Measurements from ENCODE around the gene LAMA2. TPM values are rescaled to one million over a fixed set of nuclear protein-coding genes. Genes with fewer than 3 reads are reported as not detected.

LAMA2 gene
- polyA plus RNA-seq, 1 donor: 5.4 TPM

DNA sequence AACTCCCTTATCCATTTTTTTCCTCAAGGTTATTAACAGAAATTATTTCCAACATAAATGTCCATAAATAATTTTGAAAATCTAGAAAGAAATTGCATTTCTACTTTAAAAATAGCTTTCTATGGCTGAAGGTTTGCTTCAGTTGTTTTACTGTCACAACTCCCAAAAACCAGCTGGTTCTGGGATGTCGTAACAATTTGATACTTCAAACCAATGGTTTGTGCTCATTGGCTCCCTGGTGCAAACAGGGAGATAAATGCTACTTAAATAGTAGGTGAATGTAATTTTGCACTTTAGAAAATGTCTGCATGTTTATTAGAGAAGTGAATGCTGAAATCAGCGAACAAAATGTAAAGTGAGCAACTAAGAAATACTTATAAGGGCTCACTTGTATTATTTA, 31.1 kb downstream of the LAMA2 start:
- H3K4me3 ChIP-seq (ENCODE audit: low read length): no peak overlapping the region
- WGBS (ENCODE audit: insufficient coverage, low lambda C conversion rate): no CpG with 5 or more reads among the region's 2 CpGs
- H3K27me3 ChIP-seq (ENCODE audit: control insufficient read depth, insufficient read depth, low read length): no peaks in the 10 kb centered on the region
- H3K9me3 ChIP-seq (ENCODE audit: control insufficient read depth, low read depth, low read length): no peaks in the 10 kb centered on the region
- H3K4me1 ChIP-seq (ENCODE audit: control insufficient read depth, insufficient read depth, low read length): no peaks in the 10 kb centered on the region
- no peak overlapping the region for H3K27ac ChIP-seq (ENCODE audit: low read length)
- H3K36me3 ChIP-seq (ENCODE audit: control insufficient read depth, insufficient read depth, low read length): no peaks in the 10 kb centered on the region
- DNase-seq: no peak

DNA sequence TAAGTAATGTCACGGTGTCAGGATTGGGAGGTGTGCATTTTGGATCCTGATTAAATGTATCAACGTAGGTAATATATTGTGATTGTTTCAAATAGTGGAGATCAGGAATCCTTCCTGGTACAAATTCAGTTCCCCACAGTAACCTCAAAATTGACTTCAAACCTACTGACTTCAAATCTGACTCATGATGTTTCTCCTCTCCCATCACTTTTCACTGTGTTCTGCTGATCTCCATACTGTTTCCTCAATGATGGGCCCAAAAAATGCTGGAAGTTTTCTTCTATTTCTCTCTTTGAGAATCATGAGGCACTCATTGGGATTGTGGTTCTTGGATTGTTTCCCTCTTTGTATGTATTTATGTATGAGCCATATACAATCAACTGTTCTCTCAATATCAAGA, 35.9 kb downstream of the LAMA2 start:
- Histone ChIP-seq H3K4me3 (ENCODE audit: low read length) (no peak overlapping the region), H3K27ac (ENCODE audit: low read length) (no peak overlapping the region), H3K27me3 (ENCODE audit: control insufficient read depth, insufficient read depth, low read length) (no peaks in the 10 kb centered on the region), H3K9me3 (ENCODE audit: control insufficient read depth, low read depth, low read length) (no peaks in the 10 kb centered on the region), H3K4me1 (ENCODE audit: control insufficient read depth, insufficient read depth, low read length) (no peaks in the 10 kb centered on the region), H3K36me3 (ENCODE audit: control insufficient read depth, insufficient read depth, low read length) (no peaks in the 10 kb centered on the region)
- no peak for DNase-seq
- 100% methylated on average over 2 of the region's 2 CpGs for WGBS (ENCODE audit: insufficient coverage, low lambda C conversion rate)

DNA sequence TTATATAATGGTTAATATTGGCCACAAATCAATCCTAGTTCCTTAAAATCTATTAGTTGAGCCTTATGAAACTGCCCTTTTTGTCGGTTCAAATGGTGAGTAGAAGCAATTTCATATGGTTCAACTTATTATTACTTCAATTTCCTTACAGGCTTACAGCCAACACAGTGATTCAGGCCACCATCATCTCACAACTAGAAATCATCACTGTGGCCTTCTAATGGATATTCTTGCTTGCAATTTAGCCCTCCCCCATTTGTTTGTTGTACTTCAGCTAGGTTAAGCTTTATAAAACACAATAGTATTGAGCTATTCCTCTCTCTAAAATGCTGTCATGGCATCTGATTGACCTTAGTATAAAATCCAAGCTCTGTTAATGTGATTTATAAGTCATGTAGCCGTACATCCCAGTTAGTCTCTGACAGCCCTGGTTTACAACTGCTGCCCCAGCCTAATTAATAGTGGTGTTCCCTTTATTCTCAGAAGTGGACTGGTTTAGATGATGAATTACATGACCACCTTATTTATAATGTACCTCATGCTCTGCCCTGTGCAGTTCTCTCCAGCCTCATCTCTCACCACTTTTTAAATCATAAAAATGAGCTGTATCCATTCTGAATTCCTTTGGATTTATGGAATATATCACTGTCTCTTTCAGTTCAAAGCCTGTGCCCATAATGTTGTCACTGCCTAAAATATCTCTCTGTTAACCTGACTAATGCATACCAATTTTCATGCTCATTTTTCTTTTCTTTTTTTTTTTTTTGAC, 36.7 kb downstream of the LAMA2 start:
- H3K4me3 ChIP-seq (ENCODE audit: low read length): no peak overlapping the region
- no peaks in the 10 kb centered on the region for H3K27me3 ChIP-seq (ENCODE audit: control insufficient read depth, insufficient read depth, low read length)
- H3K27ac ChIP-seq (ENCODE audit: low read length): no peak overlapping the region
- H3K36me3 ChIP-seq (ENCODE audit: control insufficient read depth, insufficient read depth, low read length): no peaks in the 10 kb centered on the region
- no peaks in the 10 kb centered on the region for H3K4me1 ChIP-seq (ENCODE audit: control insufficient read depth, insufficient read depth, low read length)
- no CpG with 5 or more reads among the region's 2 CpGs for WGBS (ENCODE audit: insufficient coverage, low lambda C conversion rate)
- no peaks in the 10 kb centered on the region for H3K9me3 ChIP-seq (ENCODE audit: control insufficient read depth, low read depth, low read length)
- DNase-seq: no peak

DNA sequence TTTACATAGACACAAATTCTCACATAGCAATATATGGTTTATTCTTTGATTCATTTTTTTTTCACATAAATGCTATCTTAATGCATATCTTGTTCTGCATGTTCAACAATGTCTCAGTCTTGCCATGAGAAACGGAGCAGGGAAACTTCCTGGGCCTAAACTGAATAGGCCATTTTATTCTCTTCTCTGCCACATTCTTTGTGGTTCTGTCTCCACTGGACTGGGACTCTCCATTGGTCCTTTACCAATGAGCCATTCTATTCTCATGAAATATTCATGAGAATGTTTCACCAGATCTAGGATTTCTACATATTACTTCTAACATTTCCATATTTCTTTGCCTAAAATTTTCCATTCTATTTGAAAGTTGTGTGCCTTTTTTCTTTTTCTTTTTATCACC, 42.8 kb downstream of the LAMA2 start:
- WGBS (ENCODE audit: insufficient coverage, low lambda C conversion rate): no CpG with 5 or more reads among the region's 1 CpG
- no peaks in the 10 kb centered on the region for H3K4me1 ChIP-seq (ENCODE audit: control insufficient read depth, insufficient read depth, low read length)
- H3K27ac ChIP-seq (ENCODE audit: low read length): no peak overlapping the region
- no peaks in the 10 kb centered on the region for H3K36me3 ChIP-seq (ENCODE audit: control insufficient read depth, insufficient read depth, low read length)
- DNase-seq: no peak
- H3K27me3 ChIP-seq (ENCODE audit: control insufficient read depth, insufficient read depth, low read length): peaks cover 13% of the 10 kb centered on the region
- no peaks in the 10 kb centered on the region for H3K9me3 ChIP-seq (ENCODE audit: control insufficient read depth, low read depth, low read length)
- H3K4me3 ChIP-seq (ENCODE audit: low read length): no peak overlapping the region

DNA sequence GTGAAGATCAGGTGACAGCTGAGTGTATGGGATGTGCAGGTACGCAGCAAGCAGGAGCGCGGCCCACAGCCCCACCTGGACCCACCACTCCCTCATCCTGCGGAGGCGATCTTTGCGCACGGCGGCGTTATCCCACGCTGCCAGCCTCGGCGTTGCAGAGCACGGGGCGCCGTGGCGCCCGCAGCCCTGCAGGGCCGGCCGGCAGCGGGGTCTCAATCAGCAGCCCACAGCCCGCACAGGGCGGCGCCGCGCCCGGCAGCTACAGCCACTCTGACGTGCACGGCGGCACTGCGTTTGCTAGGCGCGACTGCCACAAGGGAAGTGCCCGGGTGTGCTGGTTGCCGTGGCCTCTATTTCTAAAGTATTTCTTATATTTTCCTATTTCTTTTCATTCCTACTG, 46.9 kb downstream of the LAMA2 start:
- WGBS (ENCODE audit: insufficient coverage, low lambda C conversion rate): 33% methylated on average over 3 of the region's 34 CpGs
- Histone ChIP-seq H3K9me3 (ENCODE audit: control insufficient read depth, low read depth, low read length) (no peaks in the 10 kb centered on the region), H3K27ac (ENCODE audit: low read length) (no peak overlapping the region), H3K27me3 (ENCODE audit: control insufficient read depth, insufficient read depth, low read length) (peaks cover 14% of the 10 kb centered on the region), H3K4me3 (ENCODE audit: low read length) (no peak overlapping the region), H3K4me1 (ENCODE audit: control insufficient read depth, insufficient read depth, low read length) (no peaks in the 10 kb centered on the region), H3K36me3 (ENCODE audit: control insufficient read depth, insufficient read depth, low read length) (no peaks in the 10 kb centered on the region)
- DNase-seq: no peak

DNA sequence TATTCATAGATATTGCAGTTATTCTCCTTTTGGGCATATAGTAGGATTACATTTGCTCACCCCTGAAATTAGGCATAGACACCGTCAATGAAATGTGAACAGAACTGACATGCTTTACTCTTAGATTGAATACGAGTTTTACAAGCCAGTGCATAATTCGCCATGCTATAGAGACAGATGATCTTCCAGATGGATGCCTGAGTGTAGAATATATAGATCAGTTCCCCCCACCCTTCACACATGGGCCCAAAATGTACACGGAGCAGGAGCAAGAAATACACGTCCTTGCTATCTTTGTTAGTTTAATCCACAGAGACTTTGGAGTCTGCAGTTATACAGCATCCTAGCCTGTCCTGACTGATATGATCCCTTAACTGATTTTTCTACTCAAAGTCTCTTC, 47.4 kb downstream of the LAMA2 start:
- Histone ChIP-seq H3K36me3 (ENCODE audit: control insufficient read depth, insufficient read depth, low read length) (no peaks in the 10 kb centered on the region), H3K27me3 (ENCODE audit: control insufficient read depth, insufficient read depth, low read length) (peaks cover 14% of the 10 kb centered on the region), H3K27ac (ENCODE audit: low read length) (no peak overlapping the region), H3K4me3 (ENCODE audit: low read length) (no peak overlapping the region), H3K9me3 (ENCODE audit: control insufficient read depth, low read depth, low read length) (no peaks in the 10 kb centered on the region), H3K4me1 (ENCODE audit: control insufficient read depth, insufficient read depth, low read length) (no peaks in the 10 kb centered on the region)
- WGBS (ENCODE audit: insufficient coverage, low lambda C conversion rate): 100% methylated on average over 1 of the region's 5 CpGs
- no peak for DNase-seq

DNA sequence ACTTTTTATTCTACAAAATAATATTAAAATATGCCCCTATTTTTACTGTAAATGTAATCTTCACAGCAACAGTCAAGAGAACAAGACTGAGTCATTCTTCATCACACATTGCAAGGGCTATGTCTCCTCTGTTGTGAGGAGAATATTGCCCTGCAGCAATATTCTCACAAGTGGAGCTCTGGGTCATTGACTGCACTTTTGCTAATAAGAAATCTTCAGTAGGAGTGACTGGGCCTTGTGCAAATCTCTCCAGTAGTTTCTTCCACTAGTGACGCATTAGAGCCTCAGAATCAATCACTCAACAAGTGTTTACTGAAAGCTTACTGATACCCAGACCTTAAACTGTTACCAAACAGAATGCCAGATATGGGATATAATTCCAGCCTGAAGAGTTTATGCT, 49.1 kb downstream of the LAMA2 start:
- no peak for DNase-seq
- Histone ChIP-seq H3K27me3 (ENCODE audit: control insufficient read depth, insufficient read depth, low read length) (peaks cover 14% of the 10 kb centered on the region), H3K36me3 (ENCODE audit: control insufficient read depth, insufficient read depth, low read length) (no peaks in the 10 kb centered on the region), H3K9me3 (ENCODE audit: control insufficient read depth, low read depth, low read length) (no peaks in the 10 kb centered on the region), H3K4me1 (ENCODE audit: control insufficient read depth, insufficient read depth, low read length) (no peaks in the 10 kb centered on the region), H3K27ac (ENCODE audit: low read length) (no peak overlapping the region), H3K4me3 (ENCODE audit: low read length) (no peak overlapping the region)
- no CpG with 5 or more reads among the region's 1 CpG for WGBS (ENCODE audit: insufficient coverage, low lambda C conversion rate)

DNA sequence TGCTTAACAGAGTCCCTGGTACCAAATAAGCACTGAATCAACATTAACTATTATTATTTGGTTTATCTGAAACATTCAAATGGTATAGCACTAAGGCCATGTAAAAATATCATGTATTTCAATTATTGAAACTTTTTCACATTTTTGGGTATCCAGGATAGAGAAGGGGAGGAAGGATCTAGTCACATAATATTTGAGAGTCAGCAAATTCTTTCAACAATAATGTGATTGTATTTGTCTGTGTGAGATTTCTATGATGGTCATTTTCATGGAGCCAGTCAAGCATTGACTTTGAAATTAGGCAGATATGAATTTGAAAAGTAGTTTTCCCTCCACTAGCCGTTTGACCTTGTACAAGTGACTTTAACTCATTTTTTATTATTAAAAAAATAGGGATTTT, 67.9 kb downstream of the LAMA2 start:
- no peaks in the 10 kb centered on the region for H3K27me3 ChIP-seq (ENCODE audit: control insufficient read depth, insufficient read depth, low read length)
- no peaks in the 10 kb centered on the region for H3K9me3 ChIP-seq (ENCODE audit: control insufficient read depth, low read depth, low read length)
- H3K27ac ChIP-seq (ENCODE audit: low read length): no peak overlapping the region
- no peak overlapping the region for H3K4me3 ChIP-seq (ENCODE audit: low read length)
- no peaks in the 10 kb centered on the region for H3K36me3 ChIP-seq (ENCODE audit: control insufficient read depth, insufficient read depth, low read length)
- no peak for DNase-seq
- WGBS (ENCODE audit: insufficient coverage, low lambda C conversion rate): 75% methylated on average over 1 of the region's 1 CpG
- H3K4me1 ChIP-seq (ENCODE audit: control insufficient read depth, insufficient read depth, low read length): no peaks in the 10 kb centered on the region

DNA sequence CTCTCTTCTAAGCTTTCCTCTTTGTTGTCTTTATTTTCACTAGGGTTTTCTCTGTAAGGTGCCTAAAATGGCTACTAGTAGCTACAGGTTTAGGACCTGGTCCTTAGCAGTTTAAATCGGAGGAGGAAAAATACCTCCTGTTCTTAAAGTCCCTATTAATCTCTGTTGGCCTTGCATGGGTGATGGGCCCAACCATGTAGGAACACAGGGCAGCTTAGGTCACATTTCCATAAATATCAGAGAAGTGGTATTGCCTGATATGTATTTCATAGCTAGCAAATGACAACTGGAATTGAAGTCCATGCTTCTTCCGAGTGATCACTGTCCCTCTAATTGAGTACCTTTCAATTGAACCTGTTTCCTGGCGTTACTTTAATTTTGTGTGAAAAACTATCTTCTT, 70.0 kb downstream of the LAMA2 start:
- Histone ChIP-seq H3K36me3 (ENCODE audit: control insufficient read depth, insufficient read depth, low read length) (no peaks in the 10 kb centered on the region), H3K4me3 (ENCODE audit: low read length) (no peak overlapping the region), H3K9me3 (ENCODE audit: control insufficient read depth, low read depth, low read length) (no peaks in the 10 kb centered on the region), H3K4me1 (ENCODE audit: control insufficient read depth, insufficient read depth, low read length) (no peaks in the 10 kb centered on the region), H3K27ac (ENCODE audit: low read length) (no peak overlapping the region), H3K27me3 (ENCODE audit: control insufficient read depth, insufficient read depth, low read length) (no peaks in the 10 kb centered on the region)
- WGBS (ENCODE audit: insufficient coverage, low lambda C conversion rate): 100% methylated on average over 1 of the region's 3 CpGs
- no peak for DNase-seq

DNA sequence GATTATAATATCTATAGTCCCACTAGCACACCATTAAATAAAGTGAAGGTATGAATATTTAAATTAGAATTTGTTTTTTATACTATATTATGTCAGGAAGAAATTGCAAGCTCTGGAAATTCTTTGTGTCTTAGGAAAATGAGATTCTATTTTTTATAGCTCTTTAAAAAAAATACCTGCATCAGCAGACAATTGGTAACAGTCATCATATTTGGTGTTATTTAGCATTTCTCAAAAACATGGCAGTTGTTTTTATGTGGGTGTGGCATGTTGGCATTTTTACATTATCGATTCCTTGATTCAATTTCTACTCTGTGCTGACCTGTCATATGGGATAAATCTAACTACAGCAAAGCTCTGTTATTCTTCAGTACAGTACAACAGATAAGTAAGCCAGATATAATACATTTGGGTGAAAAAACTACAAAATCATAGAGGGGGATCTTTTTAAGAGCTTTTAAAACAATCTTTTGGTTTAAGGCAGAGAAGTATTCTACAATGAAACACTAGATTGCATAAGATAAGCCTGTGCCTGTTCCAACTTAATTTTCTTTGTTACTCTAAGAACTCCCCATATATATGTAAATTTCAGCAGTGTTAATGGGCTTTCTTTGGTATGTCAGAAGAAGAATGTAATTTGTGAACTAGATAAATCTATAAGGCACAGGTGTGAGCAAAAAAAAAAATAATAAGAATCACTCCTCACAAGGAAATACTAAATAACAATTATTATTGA, 71.5 kb downstream of the LAMA2 start:
- no peak for DNase-seq
- H3K9me3 ChIP-seq (ENCODE audit: control insufficient read depth, low read depth, low read length): no peaks in the 10 kb centered on the region
- no peaks in the 10 kb centered on the region for H3K27me3 ChIP-seq (ENCODE audit: control insufficient read depth, insufficient read depth, low read length)
- H3K27ac ChIP-seq (ENCODE audit: low read length): no peak overlapping the region
- WGBS (ENCODE audit: insufficient coverage, low lambda C conversion rate): no CpG with 5 or more reads among the region's 1 CpG
- no peaks in the 10 kb centered on the region for H3K4me1 ChIP-seq (ENCODE audit: control insufficient read depth, insufficient read depth, low read length)
- H3K4me3 ChIP-seq (ENCODE audit: low read length): no peak overlapping the region
- no peaks in the 10 kb centered on the region for H3K36me3 ChIP-seq (ENCODE audit: control insufficient read depth, insufficient read depth, low read length)

DNA sequence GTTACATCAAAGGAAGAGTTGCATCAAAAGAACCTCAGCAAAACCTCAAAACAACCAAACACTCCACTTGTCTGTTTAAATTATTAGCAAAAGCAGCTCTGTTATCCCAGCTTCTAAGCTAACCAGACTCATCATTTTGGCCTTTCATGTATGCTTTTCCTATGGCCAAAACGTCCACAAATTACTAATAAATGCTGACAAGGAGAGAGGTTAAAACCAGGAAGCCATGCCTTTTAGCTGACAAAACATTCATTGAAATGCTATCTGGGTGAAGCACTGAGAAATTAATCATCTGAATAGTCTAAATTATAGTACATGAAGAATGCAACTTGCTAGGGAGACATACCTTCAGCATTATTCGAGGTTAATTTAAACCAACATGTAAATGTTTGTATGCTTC, 80.6 kb downstream of the LAMA2 start:
- WGBS (ENCODE audit: insufficient coverage, low lambda C conversion rate): no CpG with 5 or more reads among the region's 2 CpGs
- Histone ChIP-seq H3K4me1 (ENCODE audit: control insufficient read depth, insufficient read depth, low read length) (no peaks in the 10 kb centered on the region), H3K9me3 (ENCODE audit: control insufficient read depth, low read depth, low read length) (no peaks in the 10 kb centered on the region), H3K36me3 (ENCODE audit: control insufficient read depth, insufficient read depth, low read length) (no peaks in the 10 kb centered on the region), H3K4me3 (ENCODE audit: low read length) (no peak overlapping the region), H3K27ac (ENCODE audit: low read length) (no peak overlapping the region), H3K27me3 (ENCODE audit: control insufficient read depth, insufficient read depth, low read length) (no peaks in the 10 kb centered on the region)
- DNase-seq: no peak

All from large intestine (tissue), 3 donors.